Measurements from ENCODE around the gene NEURL3.
"Not testable (repeated sequence)": the region's sequence is repeated elsewhere in the genome, so short reads cannot be mapped to it uniquely, and the experiment has no call there.

The NEURL3 gene

DNA sequence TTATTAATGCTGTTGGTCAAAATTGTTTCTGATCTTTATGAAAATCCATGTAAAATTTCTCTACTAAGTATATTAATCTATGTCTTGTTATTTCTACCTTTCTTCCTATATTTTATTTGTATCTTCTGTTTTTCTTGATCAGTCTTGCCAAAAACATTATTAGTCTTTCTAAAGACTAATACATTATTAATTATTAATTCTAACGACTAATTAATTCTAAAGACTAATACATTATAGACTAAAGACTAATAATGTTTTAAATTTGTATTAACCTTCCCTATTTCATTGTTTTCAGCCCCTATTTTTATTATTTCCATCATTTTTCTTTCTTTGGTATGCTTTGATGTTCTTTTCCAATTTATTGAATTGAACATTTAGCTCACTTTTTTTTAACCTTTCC, 27.7 kb downstream of the NEURL3 start:
- DNase-seq: no peak

GRCh38 chr2:96471772-96472171, 33.4 kb downstream of the NEURL3 start:
- no peak for DNase-seq

GRCh38 chr2:96470636-96471035, 34.5 kb downstream of the NEURL3 start:
- DNase-seq: peak; percentile 51

GRCh38 chr2:96470109-96470508, 35.0 kb downstream of the NEURL3 start:
- DNase-seq: no peak

- DNase-seq: no peak
Measured at GRCh38 chr2:96468904-96469303, 36.3 kb downstream of the NEURL3 start.

GRCh38 chr2:96464651-96465050, 40.5 kb downstream of the NEURL3 start:
- no peak for DNase-seq

DNA sequence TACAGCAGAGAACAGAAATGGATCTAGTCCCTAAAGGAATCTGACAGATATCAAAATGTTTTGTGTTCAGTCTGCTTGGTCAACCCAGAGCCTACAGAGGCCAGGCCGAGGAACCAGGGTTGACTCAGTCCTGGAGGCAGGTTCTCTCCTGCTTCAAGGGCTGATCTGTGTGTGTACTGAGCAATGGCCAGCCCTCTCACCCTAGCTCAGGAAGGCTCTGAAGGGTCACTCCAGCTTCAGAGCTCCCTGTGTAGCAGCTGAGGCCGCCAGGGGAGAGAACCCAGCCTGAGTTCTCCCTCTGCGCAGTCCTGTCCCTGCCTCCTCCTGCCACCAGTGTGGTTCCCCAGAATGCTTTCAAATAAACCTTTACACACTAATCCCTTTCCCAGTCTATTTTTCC, 41.1 kb downstream of the NEURL3 start:
- DNase-seq: no peak

- no peak for DNase-seq
Measured at GRCh38 chr2:96463119-96463518, 42.0 kb downstream of the NEURL3 start.

DNA sequence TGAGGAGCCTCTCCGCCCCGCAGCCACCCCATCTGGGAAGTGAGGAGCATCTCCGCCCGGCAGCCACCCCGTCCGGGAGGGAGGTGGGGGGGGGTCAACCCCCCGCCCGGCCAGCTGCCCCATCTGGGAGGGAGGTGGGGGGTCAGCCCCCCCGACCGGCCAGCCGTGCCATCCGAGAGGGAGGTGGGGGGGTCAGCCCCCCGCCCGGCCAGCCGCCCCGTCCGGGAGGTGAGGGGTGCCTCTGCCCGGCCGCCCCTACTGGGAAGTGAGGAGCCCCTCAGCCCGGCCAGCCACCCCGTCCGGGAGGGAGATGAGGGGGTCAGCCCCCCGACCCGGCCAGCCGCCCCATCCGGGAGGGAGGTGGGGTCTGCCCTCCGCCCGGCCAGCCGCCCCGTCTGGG, 43.5 kb downstream of the NEURL3 start:
- DNase-seq: not testable (repeated sequence)

DNA sequence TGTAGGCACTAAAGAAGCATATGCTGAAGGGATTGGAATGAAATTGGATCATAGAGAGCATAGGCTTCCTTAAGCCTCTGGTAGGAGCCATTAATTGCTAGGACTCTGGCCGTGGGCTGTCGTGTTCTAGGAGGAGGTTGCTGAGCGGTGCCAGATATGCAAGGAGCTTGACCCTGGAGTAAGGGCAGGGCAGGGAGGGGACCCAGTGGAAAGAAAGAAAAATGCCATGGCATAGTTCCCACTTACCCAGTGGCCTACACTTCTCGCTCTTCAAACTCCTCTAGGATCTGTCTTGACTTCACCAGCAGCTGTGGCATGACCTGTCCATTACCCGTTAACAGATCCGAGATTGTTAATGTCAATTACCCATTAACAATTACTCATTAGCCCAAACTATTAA, 53.1 kb downstream of the NEURL3 start:
- no peak for DNase-seq

DNA sequence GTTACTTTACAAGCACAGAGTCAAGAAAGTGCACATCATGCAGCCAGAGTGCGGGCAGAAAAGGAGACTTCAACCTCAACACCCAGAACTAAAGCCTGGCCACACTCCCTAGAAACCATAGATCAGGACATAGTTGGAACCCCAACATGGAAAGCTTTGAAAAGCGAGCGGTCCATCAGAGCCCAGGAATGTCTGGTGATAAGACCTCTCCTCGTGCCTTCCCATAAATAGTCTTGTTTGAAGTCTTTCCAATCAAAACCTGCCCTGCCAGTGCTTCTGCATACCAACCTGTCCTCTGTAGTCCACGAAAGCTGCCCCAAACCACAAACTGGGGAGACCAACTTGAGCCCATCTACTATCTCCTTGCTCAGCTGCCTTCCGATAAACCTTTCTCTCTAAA, 55.5 kb downstream of the NEURL3 start:
- no peak for DNase-seq

- no peak for DNase-seq
Measured at GRCh38 chr2:96449174-96449573, 56.0 kb downstream of the NEURL3 start.

GRCh38 chr2:96447726-96448125, 57.4 kb downstream of the NEURL3 start:
- no peak for DNase-seq
